Measurements from ENCODE around the gene TUBB. TPM values are rescaled to one million over a fixed set of nuclear protein-coding genes. Genes with fewer than 3 reads are reported as not detected.
A peak's percentile ranks its signal among the peaks of the same experiment; 100 is the strongest.

Gene TUBB
- total and polyA plus RNA-seq, 12 donors: 90.3 to 473 (median 214) TPM

DNA sequence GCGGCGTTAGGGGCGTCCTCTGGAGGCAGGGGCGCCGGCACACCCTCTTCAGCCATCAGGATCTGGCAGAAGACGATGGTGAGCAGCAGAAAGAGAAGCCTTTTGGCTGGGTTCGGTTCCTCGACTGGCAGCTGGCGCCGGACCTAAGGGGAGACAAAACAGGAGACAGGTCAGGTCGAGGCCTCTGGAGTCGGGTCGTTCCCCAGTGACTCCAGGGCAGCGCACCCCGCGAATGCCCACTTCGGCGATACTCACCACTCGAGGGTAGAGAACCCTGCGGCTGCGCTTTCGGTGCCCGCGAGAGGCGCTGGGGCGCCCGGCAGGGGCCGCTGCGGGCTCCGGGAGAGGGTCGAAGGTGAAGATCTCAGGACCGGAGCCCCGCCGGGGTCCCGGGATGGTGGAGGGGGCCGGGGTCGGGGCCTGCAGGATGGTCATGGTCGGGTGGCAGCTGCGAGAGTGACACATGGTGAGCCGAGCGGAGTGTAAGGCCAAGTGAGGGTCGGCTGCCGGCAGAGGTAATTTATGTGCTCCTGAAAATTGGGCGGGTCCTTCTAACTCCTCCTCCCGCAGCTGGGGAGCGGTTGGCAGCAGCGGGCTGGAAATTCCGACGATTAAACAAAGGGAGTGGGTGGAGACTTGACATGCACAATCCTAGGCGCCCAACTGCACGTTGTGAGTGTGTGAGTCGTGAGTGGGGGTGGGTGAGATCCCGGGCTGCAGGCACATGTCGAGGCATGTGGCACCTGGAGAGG is 24.1 kb downstream of the TUBB start, which contains the start of gene IER3:
Gene IER3 (minus strand): TSS at position 494 of the 752 bp plus-strand sequence. CDS start 29 bp downstream, at position 465.
- Histone ChIP-seq H3K27me3 (no peaks in the 10 kb centered on the region), H3K36me3 (replicated peaks in 1 of 2) (peaks cover 0 to 22% of the 10 kb centered on the region in 2 donors), H3K4me1 (replicated peaks in 1 of 2) (peaks cover 24 to 47% of the 10 kb centered on the region in 2 donors), H3K9me3 (replicated peaks in 1 of 3) (no peaks in the 10 kb centered on the region), H3K4me3 (peak within 1 kb of the TSS; percentile 18 to 95 (median 70)), H3K27ac (peak within 1 kb of the TSS; percentile 91 to 98 (median 94))
- intact Hi-C loops (cut with DNase I): loop anchor here (10.0 kb wide), 2 partner anchors 81 to 141 kb away; partner anchors contain the start of gene DDR1 (in 1 of the 2)
- WGBS, 4 donors: 3 to 16% (median 6%) methylated on average over 15 to 54 of the region's 54 CpGs
- peak; percentile 83 to 94 (median 90) for DNase-seq
- TF ChIP-seq, protein P1, sequence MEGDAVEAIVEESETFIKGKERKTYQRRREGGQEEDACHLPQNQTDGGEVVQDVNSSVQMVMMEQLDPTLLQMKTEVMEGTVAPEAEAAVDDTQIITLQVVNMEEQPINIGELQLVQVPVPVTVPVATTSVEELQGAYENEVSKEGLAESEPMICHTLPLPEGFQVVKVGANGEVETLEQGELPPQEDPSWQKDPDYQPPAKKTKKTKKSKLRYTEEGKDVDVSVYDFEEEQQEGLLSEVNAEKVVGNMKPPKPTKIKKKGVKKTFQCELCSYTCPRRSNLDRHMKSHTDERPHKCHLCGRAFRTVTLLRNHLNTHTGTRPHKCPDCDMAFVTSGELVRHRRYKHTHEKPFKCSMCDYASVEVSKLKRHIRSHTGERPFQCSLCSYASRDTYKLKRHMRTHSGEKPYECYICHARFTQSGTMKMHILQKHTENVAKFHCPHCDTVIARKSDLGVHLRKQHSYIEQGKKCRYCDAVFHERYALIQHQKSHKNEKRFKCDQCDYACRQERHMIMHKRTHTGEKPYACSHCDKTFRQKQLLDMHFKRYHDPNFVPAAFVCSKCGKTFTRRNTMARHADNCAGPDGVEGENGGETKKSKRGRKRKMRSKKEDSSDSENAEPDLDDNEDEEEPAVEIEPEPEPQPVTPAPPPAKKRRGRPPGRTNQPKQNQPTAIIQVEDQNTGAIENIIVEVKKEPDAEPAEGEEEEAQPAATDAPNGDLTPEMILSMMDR (IDR thresholded peaks at IDR 0.05): peak; percentile 43 to 70 (median 60)
- peak; percentile 81 to 94 for TF ChIP-seq POLR2A (IDR thresholded peaks at IDR 0.05)

DNA sequence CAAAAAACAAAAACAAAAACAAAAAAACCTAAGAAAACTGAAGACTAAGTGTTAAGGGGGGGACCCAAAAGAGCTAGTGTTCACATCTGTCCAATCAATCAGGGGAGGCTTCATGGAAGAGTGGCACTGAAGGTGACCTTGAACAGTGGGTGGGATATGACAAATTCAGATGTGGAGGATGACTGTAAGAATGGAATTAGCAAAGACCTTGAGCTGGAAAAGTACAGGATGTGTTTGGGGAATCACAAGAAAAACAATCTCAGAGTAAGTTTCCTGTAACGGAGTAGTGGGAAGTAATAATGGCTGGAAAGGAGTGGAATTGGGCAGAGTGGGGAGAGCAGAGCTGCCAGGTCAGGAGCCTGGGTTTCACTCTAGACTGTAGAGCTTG is 27.1 kb downstream of the TUBB start:
- no peak overlapping the region for H3K4me3 ChIP-seq
- no peak for DNase-seq
- no peaks in the 10 kb centered on the region for H3K9me3 ChIP-seq (replicated peaks in 1 of 3)
- 34 to 50% (median 42%) methylated on average over 1 of the region's 1 CpG for WGBS, 4 donors
- no peaks in the 10 kb centered on the region for H3K27me3 ChIP-seq
- peaks cover 10 to 33% of the 10 kb centered on the region in 2 donors for H3K4me1 ChIP-seq (replicated peaks in 1 of 2)
- no peak for TF ChIP-seq POLR2A (IDR thresholded peaks at IDR 0.05)
- TF ChIP-seq, protein P1 (IDR thresholded peaks at IDR 0.05): no peak
- no peaks in the 10 kb centered on the region for H3K36me3 ChIP-seq (replicated peaks in 1 of 2)
- intact Hi-C loops (cut with DNase I): loop anchor here (5.0 to 10.0 kb wide), 3 partner anchors 35 to 138 kb away; partner anchors contain the start of gene DDR1 (in 1 of the 2)
- H3K27ac ChIP-seq: peak overlapping the region in 3 of 5 donors; percentile 34 to 60 (median 40)

DNA sequence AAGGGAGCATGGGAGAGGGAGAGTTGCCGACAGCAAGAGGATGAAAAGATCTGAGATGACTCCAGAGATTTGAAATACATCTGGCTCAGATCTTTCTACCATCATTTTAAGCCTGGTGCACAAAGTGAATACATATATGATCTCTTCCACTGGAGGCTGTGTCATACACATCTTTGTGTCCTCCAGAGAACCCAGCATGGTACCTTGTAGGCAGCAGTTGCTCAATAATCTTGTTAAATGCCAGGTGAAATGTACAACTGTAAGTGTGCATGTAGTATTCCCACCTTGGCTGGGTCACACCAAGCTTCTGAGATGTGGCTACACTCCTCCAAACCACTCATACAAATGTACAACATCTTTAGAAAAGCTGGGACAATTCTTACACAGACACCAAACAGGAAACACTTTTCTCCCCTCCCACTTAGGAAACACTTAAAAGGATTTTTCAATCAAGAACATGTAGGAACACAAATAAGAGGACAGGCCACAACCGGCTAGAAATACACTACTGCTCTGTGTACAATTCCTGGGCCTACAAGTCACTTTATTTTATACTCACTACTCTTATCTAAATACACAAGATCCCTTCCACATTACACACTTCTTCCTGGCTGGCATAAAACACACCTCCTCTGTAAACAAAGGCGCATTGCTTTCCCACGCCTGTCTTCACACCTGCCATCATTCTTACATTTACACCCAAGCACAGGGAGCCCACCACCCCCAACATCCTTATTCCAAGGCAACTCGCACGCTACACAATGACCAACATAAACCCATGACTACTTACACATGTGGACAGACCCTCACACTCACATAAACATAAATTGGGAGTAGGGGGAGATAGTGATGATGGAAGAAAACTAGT is 28.0 kb downstream of the TUBB start:
- H3K4me1 ChIP-seq (replicated peaks in 1 of 2): peaks cover 17 to 41% of the 10 kb centered on the region in 2 donors
- H3K27ac ChIP-seq: peak overlapping the region in 1 of 5 donors; percentile 60
- no peak for DNase-seq
- H3K27me3 ChIP-seq: no peaks in the 10 kb centered on the region
- intact Hi-C loops (cut with DNase I): loop anchor here (5.0 to 10.0 kb wide), 3 partner anchors 34 to 137 kb away; partner anchors contain the start of gene DDR1 (in 1 of the 2)
- H3K36me3 ChIP-seq (replicated peaks in 1 of 2): no peaks in the 10 kb centered on the region
- no peaks in the 10 kb centered on the region for H3K9me3 ChIP-seq (replicated peaks in 1 of 3)
- H3K4me3 ChIP-seq: no peak overlapping the region
- WGBS, 4 donors: 86 to 89% (median 88%) methylated on average over 6 of the region's 6 CpGs
- no peak for TF ChIP-seq POLR2A (IDR thresholded peaks at IDR 0.05)
- TF ChIP-seq, protein P1 (IDR thresholded peaks at IDR 0.05): no peak
